ENCODE data around the gene PITX1.

PITX1 gene

GRCh38 chr5:135054546-135054945 lies 20.5 kb upstream of the PITX1 start:
- no peak overlapping the region for H3K27ac ChIP-seq
- TF ChIP-seq ZFX (IDR thresholded peaks at IDR 0.05) (no peak), CTCF (conservative IDR thresholded peaks at IDR 0.05) (no peak)

GRCh38 chr5:135053989-135054388 lies 20.0 kb upstream of the PITX1 start:
- TF ChIP-seq CTCF (conservative IDR thresholded peaks at IDR 0.05) (no peak), ZFX (IDR thresholded peaks at IDR 0.05) (no peak)
- H3K27ac ChIP-seq: no peak overlapping the region

GRCh38 chr5:135053278-135053677 lies 19.2 kb upstream of the PITX1 start:
- H3K27ac ChIP-seq: no peak overlapping the region
- no peak for TF ChIP-seq CTCF (conservative IDR thresholded peaks at IDR 0.05)
- no peak for TF ChIP-seq ZFX (IDR thresholded peaks at IDR 0.05)

- H3K27ac ChIP-seq: no peak overlapping the region
- TF ChIP-seq ZFX (IDR thresholded peaks at IDR 0.05) (no peak), CTCF (conservative IDR thresholded peaks at IDR 0.05) (no peak)
These were observed 18.6 kb upstream of the PITX1 start for GRCh38 chr5:135052511-135053145.

- no peak overlapping the region for H3K27ac ChIP-seq
- TF ChIP-seq CTCF (conservative IDR thresholded peaks at IDR 0.05) (no peak), ZFX (IDR thresholded peaks at IDR 0.05) (no peak)
These were observed 17.8 kb upstream of the PITX1 start for GRCh38 chr5:135051872-135052271.

- TF ChIP-seq CTCF (conservative IDR thresholded peaks at IDR 0.05) (no peak), ZFX (IDR thresholded peaks at IDR 0.05) (no peak)
- H3K27ac ChIP-seq: no peak overlapping the region
These were observed 17.4 kb upstream of the PITX1 start for GRCh38 chr5:135051399-135051798.

- no peak overlapping the region for H3K27ac ChIP-seq
- TF ChIP-seq CTCF (conservative IDR thresholded peaks at IDR 0.05) (no peak), ZFX (IDR thresholded peaks at IDR 0.05) (no peak)
These were observed 16.3 kb upstream of the PITX1 start for GRCh38 chr5:135050244-135050767.
